Measurements from ENCODE around the gene SHROOM1.

GRCh38 chr5:132856011-132856410 lies 25.6 kb upstream of the SHROOM1 start:
- TF ChIP-seq CTCF (IDR thresholded peaks at IDR 0.05), result no peak
- no peak for TF ChIP-seq POLR2A (IDR thresholded peaks at IDR 0.05)

All from esophagus squamous epithelium (tissue), 4 donors.